T-cell (primary cell): ENCODE measurements around the gene PLXNA2. TPM values are rescaled to one million over a fixed set of nuclear protein-coding genes. Genes with fewer than 3 reads are reported as not detected.

Experiments used
- ATAC-seq, 4 experiments: fragments of 200-7000 bp in 3 of 4; fragments of 150-1000 bp in 1 of 4; cut with Tn5 transposase; replicated peaks in 1 of 4; 1 replicate in 3 of 4; 2 replicates in 1 of 4; pipeline ENCODE4 v1.10.0; 2021; ENCODE audit warnings: moderate library complexity in 3 of 4, mild to moderate bottlenecking in 2 of 4, moderate number of reproducible peaks in 1 of 4
- CTCF ChIA-PET, 2 donors: fragments of 300-600 bp; sonication (Branson Sonifier 250); formaldehyde crosslinking; loops; one replicate each; lab custom pipeline; 2022; ENCODE audit warnings: antibody characterized with exemption in 2 of 2; lab: Charles Lee
- POLR2A ChIA-PET, 2 donors: fragments of 300-600 bp; sonication (Branson Sonifier 250); formaldehyde crosslinking; loops; one replicate each; lab custom pipeline; 2022; ENCODE audit warnings: antibody characterized with exemption in 2 of 2; lab: Charles Lee
- DNase-seq, 35 experiments: peaks; one replicate each; pipeline versions ENCODE4 v3.0.0 to v3.0.0-alpha.2; 2013 to 2023
- H3K27ac ChIP-seq: one replicate; pipeline ENCODE4 v1.5.1; 2013; ENCODE audit warnings: low read length
- H3K27me3 ChIP-seq, 2 experiments: replicated peaks in 1 of 2; 1 replicate in 1 of 2; 2 replicates in 1 of 2; pipeline versions ENCODE4 v1.6.1 to v1.7.0; 2013; ENCODE audit warnings: low read length in 1 of 2, mixed read lengths in 1 of 2; ENCODE audit not compliant: control insufficient read depth in 2 of 2, insufficient read depth in 2 of 2; ENCODE audit errors: extremely low read depth in 1 of 2
- H3K36me3 ChIP-seq, 2 donors: 1 replicate in 1 of 2; 2 replicates in 1 of 2; pipeline versions ENCODE4 v1.6.1 to v1.7.0; 2013; ENCODE audit warnings: low read length in 1 of 2; ENCODE audit not compliant: control insufficient read depth in 2 of 2, insufficient read depth in 1 of 2; ENCODE audit errors: extremely low read depth in 1 of 2
- H3K4me1 ChIP-seq, 2 experiments: 1 replicate in 1 of 2; 2 replicates in 1 of 2; pipeline versions ENCODE4 v1.6.1 to v1.7.0; 2013; ENCODE audit warnings: low read length in 2 of 2, mixed read lengths in 1 of 2; ENCODE audit not compliant: insufficient read depth in 2 of 2, control insufficient read depth in 1 of 2; ENCODE audit errors: extremely low read depth in 1 of 2
- H3K4me3 ChIP-seq, 2 donors: 1 replicate in 1 of 2; 2 replicates in 1 of 2; pipeline versions ENCODE4 v1.5.1 to v1.7.0; 2013; ENCODE audit warnings: mild to moderate bottlenecking in 2 of 2, low read length in 1 of 2, moderate library complexity in 1 of 2; ENCODE audit not compliant: control insufficient read depth in 1 of 2; ENCODE audit errors: extremely low read depth in 1 of 2
- H3K9me3 ChIP-seq: 2 replicates; pipeline ENCODE4 v1.7.0; 2013
- H3K27ac Mint-ChIP-seq, 2 donors: one replicate each; pipeline ENCODE4 v1.8.0; 2020 to 2021; ENCODE audit warnings: mild to moderate bottlenecking in 2 of 2, mixed read lengths in 2 of 2
- H3K27me3 Mint-ChIP-seq, 2 donors: one replicate each; pipeline ENCODE4 v1.8.0; 2021 to 2022; ENCODE audit warnings: mixed read lengths in 2 of 2
- H3K36me3 Mint-ChIP-seq: one replicate; pipeline ENCODE4 v1.8.0; 2021; ENCODE audit warnings: mixed read lengths
- H3K4me1 Mint-ChIP-seq, 3 donors: one replicate each; pipeline ENCODE4 v1.8.0; 2020 to 2022; ENCODE audit warnings: mixed read lengths in 3 of 3, mild to moderate bottlenecking in 1 of 3
- H3K4me3 Mint-ChIP-seq, 3 donors: one replicate each; pipeline ENCODE4 v1.8.0; 2020 to 2022; ENCODE audit warnings: mild to moderate bottlenecking in 3 of 3, mixed read lengths in 3 of 3, moderate library complexity in 3 of 3
- H3K9me3 Mint-ChIP-seq, 3 donors: one replicate each; pipeline ENCODE4 v1.8.0; 2020 to 2022; ENCODE audit warnings: mixed read lengths in 3 of 3
- WGBS: methylation state at CpG from one replicate; pipeline ENCODE4 v1.1.5; 2013; ENCODE audit warnings: missing lambda C conversion rate; ENCODE audit not compliant: insufficient coverage; 5-methylcytosine and 5-hydroxymethylcytosine counted together
- total RNA-seq, 35 experiments: library from RNA in 6 of 35; stranded (reverse) in 6 of 35; fragments of 120-200 nt in 1 of 35; gene quantifications; one replicate each; pipeline versions ENCODE4 v1.2.1 to v1.2.4 and lab custom pipeline; 2013 to 2026

PLXNA2 gene
- total RNA-seq, 5 donors from 2014 or later (not counting 1 experiment from before 2014, with no cell fraction given), result 1.3 to 2.6 (median 2.2) TPM

GRCh38 chr1:207991583-207992026, 252.6 kb downstream of the PLXNA2 start:
- 85% methylated on average over 3 of the region's 5 CpGs for WGBS
- H3K27me3 Mint-ChIP-seq, result peaks cover 17 to 28% of the 10 kb centered on the region in 2 donors
- no peaks in the 10 kb centered on the region for H3K36me3 Mint-ChIP-seq
- no peak overlapping the region for H3K4me3 Mint-ChIP-seq
- H3K4me3 ChIP-seq, result no peak overlapping the region
- H3K9me3 ChIP-seq, result no peaks in the 10 kb centered on the region
- no peak overlapping the region for H3K27ac ChIP-seq
- no peak overlapping the region for H3K27ac Mint-ChIP-seq
- H3K4me1 Mint-ChIP-seq, result no peaks in the 10 kb centered on the region
- ChIA-PET POLR2A (no interaction called here), CTCF (interaction anchor here in 1 of 2 donors (0.5 kb wide), 1 partner anchor 95 kb away, joined by 3 read pairs; no protein-coding TSS in a partner anchor)
- DNase-seq (no peak), ATAC-seq (no peak)
- H3K36me3 ChIP-seq, result no peaks in the 10 kb centered on the region
- no peaks in the 10 kb centered on the region for H3K9me3 Mint-ChIP-seq
- H3K4me1 ChIP-seq, result no peaks in the 10 kb centered on the region
- peaks cover 0 to 20% of the 10 kb centered on the region in 2 experiments for H3K27me3 ChIP-seq

- H3K27me3 ChIP-seq, result peaks cover 0 to 20% of the 10 kb centered on the region in 2 experiments
- H3K9me3 Mint-ChIP-seq, result no peaks in the 10 kb centered on the region
- H3K27me3 Mint-ChIP-seq, result peaks cover 14 to 28% of the 10 kb centered on the region in 2 donors
- no peaks in the 10 kb centered on the region for H3K9me3 ChIP-seq
- H3K36me3 ChIP-seq, result no peaks in the 10 kb centered on the region
- 92% methylated on average over 4 of the region's 16 CpGs for WGBS
- no peaks in the 10 kb centered on the region for H3K4me1 Mint-ChIP-seq
- no peak for ATAC-seq
- no peaks in the 10 kb centered on the region for H3K36me3 Mint-ChIP-seq
- CTCF ChIA-PET, result interaction anchor here in 1 of 2 donors (0.5 kb wide), 1 partner anchor 95 kb away, joined by 3 read pairs; no protein-coding TSS in a partner anchor
- POLR2A ChIA-PET, result no interaction called here
- H3K4me3 ChIP-seq, result no peak overlapping the region
- H3K4me1 ChIP-seq, result no peaks in the 10 kb centered on the region
- no peak overlapping the region for H3K4me3 Mint-ChIP-seq
- no peak overlapping the region for H3K27ac ChIP-seq
- H3K27ac Mint-ChIP-seq, result no peak overlapping the region
- DNase-seq, result no peak
Measured at GRCh38 chr1:207990876-207991582, 253.2 kb downstream of the PLXNA2 start.

GRCh38 chr1:207990455-207990854, 253.7 kb downstream of the PLXNA2 start:
- ATAC-seq (no peak), DNase-seq (no peak)
- H3K27ac Mint-ChIP-seq, result no peak overlapping the region
- H3K4me3 ChIP-seq, result no peak overlapping the region
- H3K4me1 ChIP-seq, result no peaks in the 10 kb centered on the region
- H3K36me3 ChIP-seq, result no peaks in the 10 kb centered on the region
- ChIA-PET CTCF (no interaction called here), POLR2A (no interaction called here)
- peaks cover 14 to 28% of the 10 kb centered on the region in 2 donors for H3K27me3 Mint-ChIP-seq
- H3K9me3 ChIP-seq, result no peaks in the 10 kb centered on the region
- no peaks in the 10 kb centered on the region for H3K9me3 Mint-ChIP-seq
- H3K27ac ChIP-seq, result no peak overlapping the region
- H3K4me1 Mint-ChIP-seq, result no peaks in the 10 kb centered on the region
- 91% methylated on average over 4 of the region's 5 CpGs for WGBS
- H3K4me3 Mint-ChIP-seq, result no peak overlapping the region
- H3K27me3 ChIP-seq, result peaks cover 0 to 20% of the 10 kb centered on the region in 2 experiments
- no peaks in the 10 kb centered on the region for H3K36me3 Mint-ChIP-seq

- Histone ChIP-seq H3K4me3 (no peak overlapping the region), H3K9me3 (no peaks in the 10 kb centered on the region), H3K27me3 (peaks cover 0 to 18% of the 10 kb centered on the region in 2 experiments), H3K4me1 (no peaks in the 10 kb centered on the region), H3K27ac (no peak overlapping the region), H3K36me3 (no peaks in the 10 kb centered on the region)
- H3K27me3 Mint-ChIP-seq, result peaks cover 12 to 26% of the 10 kb centered on the region in 2 donors
- no peak overlapping the region for H3K27ac Mint-ChIP-seq
- 84% methylated on average over 6 of the region's 10 CpGs for WGBS
- H3K36me3 Mint-ChIP-seq, result no peaks in the 10 kb centered on the region
- no peak overlapping the region for H3K4me3 Mint-ChIP-seq
- ATAC-seq (no peak), DNase-seq (no peak)
- ChIA-PET CTCF (no interaction called here), POLR2A (no interaction called here)
- H3K9me3 Mint-ChIP-seq, result no peaks in the 10 kb centered on the region
- H3K4me1 Mint-ChIP-seq, result no peaks in the 10 kb centered on the region
Measured at GRCh38 chr1:207988326-207989165, 255.6 kb downstream of the PLXNA2 start.

GRCh38 chr1:207987164-207987563, 257.0 kb downstream of the PLXNA2 start:
- H3K27me3 ChIP-seq, result peaks cover 0 to 20% of the 10 kb centered on the region in 2 experiments

GRCh38 chr1:207985996-207986395, 258.2 kb downstream of the PLXNA2 start:
- 87% methylated on average over 5 of the region's 7 CpGs for WGBS
- POLR2A ChIA-PET, result no interaction called here

More at GRCh38 chr1:207987164-207987563, 257.0 kb downstream of the PLXNA2 start:
- Histone ChIP-seq H3K36me3 (no peaks in the 10 kb centered on the region), H3K4me1 (no peaks in the 10 kb centered on the region), H3K9me3 (no peaks in the 10 kb centered on the region), H3K4me3 (no peak overlapping the region), H3K27ac (no peak overlapping the region)
- Mint-ChIP-seq H3K9me3 (no peaks in the 10 kb centered on the region), H3K27ac (no peak overlapping the region), H3K27me3 (peaks cover 14 to 28% of the 10 kb centered on the region in 2 donors), H3K36me3 (no peaks in the 10 kb centered on the region), H3K4me1 (no peaks in the 10 kb centered on the region), H3K4me3 (no peak overlapping the region)
- no peak for DNase-seq
- POLR2A ChIA-PET, result no interaction called here
- ATAC-seq, result no peak
- 79% methylated on average over 4 of the region's 5 CpGs for WGBS
- CTCF ChIA-PET, result no interaction called here

More at GRCh38 chr1:207985996-207986395, 258.2 kb downstream of the PLXNA2 start:
- peaks cover 14 to 27% of the 10 kb centered on the region in 2 donors for H3K27me3 Mint-ChIP-seq
- Histone ChIP-seq H3K36me3 (no peaks in the 10 kb centered on the region), H3K27me3 (peaks cover 0 to 19% of the 10 kb centered on the region in 2 experiments), H3K27ac (no peak overlapping the region), H3K4me3 (no peak overlapping the region), H3K9me3 (no peaks in the 10 kb centered on the region), H3K4me1 (no peaks in the 10 kb centered on the region)
- H3K4me3 Mint-ChIP-seq, result no peak overlapping the region
- H3K9me3 Mint-ChIP-seq, result no peaks in the 10 kb centered on the region
- DNase-seq (no peak), ATAC-seq (no peak)
- no peak overlapping the region for H3K27ac Mint-ChIP-seq
- no peaks in the 10 kb centered on the region for H3K4me1 Mint-ChIP-seq
- no peaks in the 10 kb centered on the region for H3K36me3 Mint-ChIP-seq
- CTCF ChIA-PET, result no interaction called here
